ENCODE results near the gene DNAH2.

DNAH2 gene

DNA sequence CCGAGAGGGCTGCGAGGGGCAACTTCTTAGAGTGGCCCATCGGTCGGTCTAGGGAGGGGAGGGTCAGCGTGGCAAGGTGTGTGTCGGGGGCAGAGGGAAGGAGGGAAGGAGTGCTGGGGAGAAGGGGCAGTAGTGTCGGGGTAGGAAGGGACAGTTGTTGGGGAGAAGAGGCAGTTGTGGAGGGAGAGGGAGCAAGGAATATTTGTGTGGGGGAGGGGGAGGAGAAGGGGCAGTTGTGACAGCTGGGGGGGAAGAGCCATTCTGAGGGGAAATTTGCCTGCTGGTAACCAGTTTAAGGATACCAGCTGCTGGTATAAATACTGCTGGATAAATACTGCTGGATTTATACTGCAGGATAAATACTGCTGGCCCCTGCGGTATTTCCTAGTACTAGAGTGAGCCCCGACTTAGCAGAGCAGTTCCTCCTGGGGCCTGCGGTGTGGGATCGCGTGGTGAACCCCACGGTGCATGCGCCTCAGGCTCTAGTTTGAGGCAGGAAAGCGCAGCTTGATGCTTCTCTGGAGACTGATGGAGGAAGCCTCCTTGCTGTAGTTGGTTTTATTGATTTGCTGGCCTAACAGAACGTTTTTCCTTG is 309 bp downstream of the DNAH2 start:
- H3K9me3 ChIP-seq (ENCODE audit: low read length), result no peaks in the 10 kb centered on the region
- no peaks in the 10 kb centered on the region for H3K36me3 ChIP-seq (ENCODE audit: insufficient read depth, low read length)
- TF ChIP-seq, protein P1, sequence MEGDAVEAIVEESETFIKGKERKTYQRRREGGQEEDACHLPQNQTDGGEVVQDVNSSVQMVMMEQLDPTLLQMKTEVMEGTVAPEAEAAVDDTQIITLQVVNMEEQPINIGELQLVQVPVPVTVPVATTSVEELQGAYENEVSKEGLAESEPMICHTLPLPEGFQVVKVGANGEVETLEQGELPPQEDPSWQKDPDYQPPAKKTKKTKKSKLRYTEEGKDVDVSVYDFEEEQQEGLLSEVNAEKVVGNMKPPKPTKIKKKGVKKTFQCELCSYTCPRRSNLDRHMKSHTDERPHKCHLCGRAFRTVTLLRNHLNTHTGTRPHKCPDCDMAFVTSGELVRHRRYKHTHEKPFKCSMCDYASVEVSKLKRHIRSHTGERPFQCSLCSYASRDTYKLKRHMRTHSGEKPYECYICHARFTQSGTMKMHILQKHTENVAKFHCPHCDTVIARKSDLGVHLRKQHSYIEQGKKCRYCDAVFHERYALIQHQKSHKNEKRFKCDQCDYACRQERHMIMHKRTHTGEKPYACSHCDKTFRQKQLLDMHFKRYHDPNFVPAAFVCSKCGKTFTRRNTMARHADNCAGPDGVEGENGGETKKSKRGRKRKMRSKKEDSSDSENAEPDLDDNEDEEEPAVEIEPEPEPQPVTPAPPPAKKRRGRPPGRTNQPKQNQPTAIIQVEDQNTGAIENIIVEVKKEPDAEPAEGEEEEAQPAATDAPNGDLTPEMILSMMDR (IDR thresholded peaks at IDR 0.05; ENCODE audit: low read length), result no peak
- TF ChIP-seq EZH2 (IDR thresholded peaks at IDR 0.05; ENCODE audit: borderline replicate concordance, low read length), result no peak
- H3K9me2 ChIP-seq (ENCODE audit: low read depth, low read length), result no peaks in the 10 kb centered on the region
- peaks cover 9% of the 10 kb centered on the region; the same call in 1 of the 2 replicates for H3K27me3 ChIP-seq (ENCODE audit: insufficient read depth, low read length)
- H3K79me2 ChIP-seq (ENCODE audit: insufficient read depth, low read length), result no peaks in the 10 kb centered on the region
- no peak overlapping the region for H3K27ac ChIP-seq (ENCODE audit: low read depth, low read length, poor library complexity, severe bottlenecking)
- H3K9ac ChIP-seq (ENCODE audit: low read length), result no peak overlapping the region
- H3K4me2 ChIP-seq (ENCODE audit: low read length), result peak overlapping the region; percentile 71
- no peaks in the 10 kb centered on the region for H4K20me1 ChIP-seq (ENCODE audit: insufficient read depth, low read length)
- H2AFZ ChIP-seq (ENCODE audit: low read length), result no peak overlapping the region
- peak overlapping the region; percentile 58 for H3K4me3 ChIP-seq (ENCODE audit: low read depth, low read length, poor library complexity, severe bottlenecking)
- no peaks in the 10 kb centered on the region for H3F3A ChIP-seq (ENCODE audit: insufficient read depth, low read length)
- H3K4me1 ChIP-seq (ENCODE audit: insufficient read depth, low read length, severe bottlenecking), result peaks cover 13% of the 10 kb centered on the region

DNA sequence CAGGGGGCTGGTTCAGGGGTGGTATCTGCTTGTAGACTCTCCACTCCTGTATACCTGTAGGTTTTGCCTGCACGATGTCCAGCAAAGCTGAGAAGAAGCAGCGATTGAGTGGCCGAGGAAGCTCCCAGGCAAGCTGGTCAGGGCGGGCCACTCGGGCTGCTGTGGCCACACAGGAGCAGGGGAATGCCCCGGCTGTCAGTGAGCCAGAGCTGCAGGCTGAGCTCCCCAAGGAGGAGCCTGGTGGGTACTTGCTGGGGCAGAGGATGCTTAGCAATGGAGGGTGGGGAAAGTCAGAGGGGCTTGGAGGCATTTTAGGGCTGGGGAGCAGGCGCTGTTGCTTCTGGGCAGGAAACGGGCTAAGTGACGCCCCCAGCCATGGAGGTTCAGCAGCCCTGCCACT is 2.1 kb downstream of the DNAH2 start:
- Histone ChIP-seq H3K9me2 (ENCODE audit: low read depth, low read length) (no peaks in the 10 kb centered on the region), H3K36me3 (ENCODE audit: insufficient read depth, low read length) (no peaks in the 10 kb centered on the region), H3K4me1 (ENCODE audit: insufficient read depth, low read length, severe bottlenecking) (peaks cover 13% of the 10 kb centered on the region), H4K20me1 (ENCODE audit: insufficient read depth, low read length) (no peaks in the 10 kb centered on the region), H3K9me3 (ENCODE audit: low read length) (no peaks in the 10 kb centered on the region), H3K27me3 (ENCODE audit: insufficient read depth, low read length) (peaks cover 9% of the 10 kb centered on the region; the same call in 1 of the 2 replicates), H3K4me2 (ENCODE audit: low read length) (no peak overlapping the region), H3K4me3 (ENCODE audit: low read depth, low read length, poor library complexity, severe bottlenecking) (no peak overlapping the region), H3F3A (ENCODE audit: insufficient read depth, low read length) (no peaks in the 10 kb centered on the region), H2AFZ (ENCODE audit: low read length) (no peak overlapping the region), H3K9ac (ENCODE audit: low read length) (no peak overlapping the region), H3K79me2 (ENCODE audit: insufficient read depth, low read length) (no peaks in the 10 kb centered on the region), H3K27ac (ENCODE audit: low read depth, low read length, poor library complexity, severe bottlenecking) (no peak overlapping the region)
- TF ChIP-seq EZH2 (IDR thresholded peaks at IDR 0.05; ENCODE audit: borderline replicate concordance, low read length), result no peak
- TF ChIP-seq, protein P1 (IDR thresholded peaks at IDR 0.05; ENCODE audit: low read length), result no peak

DNA sequence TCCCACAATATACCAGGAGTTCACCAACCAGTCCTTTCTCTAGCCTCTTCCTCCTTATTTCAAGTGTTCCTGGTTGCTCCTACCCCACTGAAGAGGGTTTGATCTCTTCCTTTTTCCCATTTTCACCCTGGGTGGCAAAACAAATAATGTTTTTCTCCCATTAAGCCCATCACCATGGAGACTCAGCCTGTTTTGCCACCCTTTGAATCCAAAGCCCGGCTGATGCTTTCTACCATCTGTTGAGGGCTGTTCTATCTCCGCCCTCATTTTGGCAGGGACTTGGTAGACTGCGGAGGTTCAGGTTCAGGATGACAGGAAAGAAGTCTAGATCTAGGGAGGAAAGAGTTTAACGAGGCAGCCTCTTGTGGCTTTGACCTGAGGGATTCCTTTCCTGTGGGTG is 2.6 kb downstream of the DNAH2 start:
- no peak overlapping the region for H3K4me3 ChIP-seq (ENCODE audit: low read depth, low read length, poor library complexity, severe bottlenecking)
- H2AFZ ChIP-seq (ENCODE audit: low read length), result no peak overlapping the region
- H3K9me3 ChIP-seq (ENCODE audit: low read length), result no peaks in the 10 kb centered on the region
- TF ChIP-seq, protein P1 (IDR thresholded peaks at IDR 0.05; ENCODE audit: low read length), result no peak
- no peak overlapping the region for H3K27ac ChIP-seq (ENCODE audit: low read depth, low read length, poor library complexity, severe bottlenecking)
- no peaks in the 10 kb centered on the region for H3K79me2 ChIP-seq (ENCODE audit: insufficient read depth, low read length)
- no peaks in the 10 kb centered on the region for H3F3A ChIP-seq (ENCODE audit: insufficient read depth, low read length)
- no peak overlapping the region for H3K4me2 ChIP-seq (ENCODE audit: low read length)
- no peaks in the 10 kb centered on the region for H3K9me2 ChIP-seq (ENCODE audit: low read depth, low read length)
- H3K9ac ChIP-seq (ENCODE audit: low read length), result no peak overlapping the region
- H3K27me3 ChIP-seq (ENCODE audit: insufficient read depth, low read length), result peaks cover 9% of the 10 kb centered on the region; the same call in 1 of the 2 replicates
- no peaks in the 10 kb centered on the region for H4K20me1 ChIP-seq (ENCODE audit: insufficient read depth, low read length)
- H3K4me1 ChIP-seq (ENCODE audit: insufficient read depth, low read length, severe bottlenecking), result peaks cover 13% of the 10 kb centered on the region
- no peaks in the 10 kb centered on the region for H3K36me3 ChIP-seq (ENCODE audit: insufficient read depth, low read length)
